ENCODE results near the gene AP1G2.

Gene AP1G2

DNA sequence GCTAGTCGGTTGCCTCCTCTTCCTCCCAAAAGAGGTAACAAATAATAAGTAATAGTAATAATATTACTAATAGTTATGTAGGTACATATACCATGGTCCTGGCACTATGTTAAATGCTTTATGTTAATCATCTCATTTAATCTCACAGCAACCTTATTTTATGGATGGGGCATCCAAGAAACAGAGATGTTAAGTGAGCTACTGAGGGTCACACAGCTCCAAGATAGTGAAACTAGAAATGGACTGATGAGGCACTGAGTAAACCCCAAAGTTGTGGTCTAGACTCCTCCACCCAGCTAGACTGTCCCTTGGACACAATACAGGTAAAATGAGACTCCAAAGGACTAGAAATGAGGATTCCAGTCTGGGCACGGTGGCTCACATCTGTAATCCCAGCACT, 31.1 kb downstream of the AP1G2 start:
- DNase-seq: no peak

DNA sequence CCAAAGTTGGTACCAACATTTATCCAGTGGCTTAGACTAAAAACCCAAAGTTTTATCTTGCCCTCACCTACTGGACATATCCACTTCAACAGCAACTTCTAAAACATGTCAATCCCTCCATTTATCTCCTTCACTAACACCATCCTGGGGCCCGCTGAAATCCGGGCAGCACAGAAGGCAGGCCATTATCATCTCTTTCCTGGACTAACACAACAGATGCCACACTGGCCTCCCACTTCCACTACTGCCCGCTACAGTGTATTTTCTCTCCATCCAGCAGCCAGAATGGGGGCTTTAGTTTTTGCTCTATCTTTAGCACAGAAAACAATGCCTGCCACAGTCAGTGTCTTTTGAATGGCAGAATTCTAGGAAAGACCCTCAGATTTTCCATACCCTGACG, 31.6 kb downstream of the AP1G2 start:
- no peak for DNase-seq

DNA sequence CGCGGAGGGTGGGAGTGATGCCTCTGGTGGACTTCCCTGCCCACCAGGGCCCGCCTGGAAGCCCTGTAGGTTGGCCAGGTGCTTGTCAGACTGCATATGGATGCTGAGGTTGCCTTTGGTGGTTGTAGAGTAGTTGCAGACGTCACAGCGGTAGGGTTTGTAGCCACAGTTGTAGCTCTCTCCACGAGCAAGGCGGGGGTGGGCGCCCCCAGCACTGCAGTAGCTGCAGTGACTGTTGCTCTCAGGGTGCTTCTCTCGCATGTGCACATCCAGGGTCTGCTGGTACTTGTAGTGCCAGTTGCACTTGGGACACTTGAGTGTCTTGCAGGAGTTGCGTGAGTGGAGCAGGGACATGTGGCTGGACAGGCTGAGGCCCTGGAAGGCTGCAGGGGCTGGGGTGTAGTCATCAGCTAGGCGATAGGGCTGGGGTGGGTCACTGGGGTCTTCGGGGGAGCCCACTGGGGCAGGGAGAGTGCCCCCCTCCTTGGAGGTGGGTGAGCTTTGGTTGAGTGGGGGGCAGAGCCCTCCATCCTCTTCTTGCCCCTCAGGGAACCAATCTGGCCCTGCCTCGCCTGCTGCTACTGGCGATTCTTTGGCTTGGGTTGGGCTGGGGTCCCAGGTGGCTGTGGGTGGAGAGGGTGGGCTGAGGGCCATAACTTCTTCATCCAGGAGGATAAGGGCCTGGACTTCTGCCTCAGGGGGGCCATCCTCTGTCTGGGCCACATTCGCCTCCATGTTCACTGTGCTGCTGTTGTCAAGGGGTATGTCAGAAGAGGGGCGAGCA, 33.7 kb downstream of the AP1G2 start:
- no peak for DNase-seq

DNA sequence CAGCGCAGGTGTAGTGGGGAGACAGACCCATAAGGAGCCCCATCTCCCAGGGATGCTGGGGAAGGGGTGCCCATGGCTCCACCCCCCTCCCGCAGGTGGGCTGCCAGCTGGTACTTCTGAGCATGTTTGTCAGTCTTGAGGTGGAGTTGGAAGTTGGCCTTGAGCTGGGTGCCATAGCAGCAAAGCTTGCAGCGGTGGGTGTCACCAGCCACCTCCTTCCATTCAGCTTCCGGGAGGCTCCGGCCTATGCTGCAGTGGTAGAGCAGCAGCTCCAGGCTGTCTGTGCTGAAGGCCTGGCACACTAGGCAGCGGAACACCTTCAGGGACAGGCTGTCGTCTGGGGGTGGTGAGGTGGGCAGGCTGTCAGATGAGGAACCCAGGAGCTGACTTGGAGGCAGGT, 34.9 kb downstream of the AP1G2 start:
- DNase-seq: no peak

DNA sequence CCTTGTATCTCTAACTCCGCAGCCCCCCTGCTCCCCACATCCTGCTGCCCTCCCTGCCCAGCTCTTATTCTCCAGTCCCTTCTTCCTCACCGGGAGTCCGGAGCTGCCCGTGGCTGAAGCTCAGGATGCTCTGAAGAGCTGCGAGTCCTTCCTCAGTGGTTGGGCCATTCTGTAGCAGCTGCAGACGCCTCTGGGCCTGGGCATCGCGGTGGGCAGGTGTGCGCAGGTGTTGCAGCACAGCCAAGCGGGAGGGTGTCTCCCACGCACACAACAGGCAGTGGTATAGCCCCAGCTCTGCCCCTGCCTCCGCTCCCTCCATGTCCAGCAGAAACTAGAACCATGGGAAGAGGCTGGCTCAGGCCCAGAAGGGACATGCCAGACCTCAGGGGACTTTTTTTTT, 36.2 kb downstream of the AP1G2 start:
- no peak for DNase-seq

DNA sequence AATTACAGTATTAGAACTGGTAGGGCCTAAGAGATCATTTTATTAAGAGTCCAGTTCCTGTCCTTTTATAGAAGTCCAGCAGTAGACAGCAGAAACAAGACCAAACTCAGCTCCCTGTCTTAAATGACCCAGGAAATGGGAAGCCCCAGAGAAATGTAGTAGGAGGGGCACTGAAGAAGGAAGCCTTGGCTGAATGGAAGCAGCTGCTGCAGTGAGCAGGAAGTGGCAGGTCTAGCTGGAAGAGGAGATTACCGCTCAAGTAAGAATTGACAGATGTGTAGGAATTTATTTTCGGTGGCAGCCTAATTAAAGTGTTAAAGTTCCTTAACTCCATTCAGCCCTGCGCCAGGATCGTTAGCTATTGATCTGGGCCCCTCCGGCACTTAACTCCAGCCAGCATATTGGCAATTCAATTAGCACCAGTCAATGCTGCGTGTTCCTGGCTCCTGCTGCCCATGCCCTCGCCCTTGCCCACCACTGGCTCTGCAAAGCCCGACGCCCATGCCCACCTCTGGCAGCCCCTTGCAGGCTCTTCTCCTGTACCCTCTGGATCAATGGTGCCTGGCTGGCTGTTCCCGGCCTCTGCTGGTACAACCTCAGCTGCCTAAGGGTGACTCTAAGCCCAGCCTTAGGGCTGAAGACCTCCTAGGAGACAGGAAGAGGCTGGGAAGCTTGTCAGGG, 37.1 kb downstream of the AP1G2 start:
- DNase-seq: no peak

DNA sequence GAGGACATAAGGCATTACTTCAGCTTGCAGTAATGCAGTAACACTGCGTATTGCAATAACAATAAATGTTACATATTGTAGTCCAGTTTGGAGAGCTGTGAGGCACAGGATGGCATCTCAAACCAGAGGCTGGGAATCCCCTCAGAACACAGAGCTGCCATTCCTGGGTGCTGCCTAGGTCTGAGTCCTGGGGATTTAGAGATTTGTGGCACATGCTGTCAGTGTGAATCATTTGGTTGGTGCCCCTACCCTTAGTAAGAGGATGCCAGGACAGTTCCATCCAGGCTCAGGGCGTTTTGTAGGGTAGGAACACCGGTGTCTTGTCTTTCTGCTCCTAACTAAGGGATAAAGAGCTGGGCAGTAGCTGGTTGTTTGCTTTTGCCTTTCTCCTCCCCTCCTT, 38.6 kb downstream of the AP1G2 start:
- no peak for DNase-seq

DNA sequence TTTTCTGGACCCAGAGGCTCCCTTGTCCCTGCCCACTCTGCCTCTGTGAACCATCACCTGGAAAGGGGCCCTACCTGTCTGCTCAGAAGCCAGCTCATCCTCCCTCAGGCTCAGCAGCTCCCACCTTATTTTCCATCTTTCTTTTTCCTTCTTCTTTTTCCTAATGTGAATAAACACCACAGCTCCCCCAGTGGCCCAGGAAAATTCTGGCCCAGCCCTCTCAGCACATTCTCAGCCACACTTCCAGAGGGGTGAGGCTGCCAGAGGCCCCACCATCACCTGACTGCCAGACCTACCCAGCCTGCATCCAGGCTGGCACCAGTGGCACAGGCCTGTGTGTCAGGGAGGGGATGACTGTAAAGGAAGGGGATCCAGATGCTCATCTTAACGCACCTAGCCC, 39.0 kb downstream of the AP1G2 start:
- DNase-seq: no peak

DNA sequence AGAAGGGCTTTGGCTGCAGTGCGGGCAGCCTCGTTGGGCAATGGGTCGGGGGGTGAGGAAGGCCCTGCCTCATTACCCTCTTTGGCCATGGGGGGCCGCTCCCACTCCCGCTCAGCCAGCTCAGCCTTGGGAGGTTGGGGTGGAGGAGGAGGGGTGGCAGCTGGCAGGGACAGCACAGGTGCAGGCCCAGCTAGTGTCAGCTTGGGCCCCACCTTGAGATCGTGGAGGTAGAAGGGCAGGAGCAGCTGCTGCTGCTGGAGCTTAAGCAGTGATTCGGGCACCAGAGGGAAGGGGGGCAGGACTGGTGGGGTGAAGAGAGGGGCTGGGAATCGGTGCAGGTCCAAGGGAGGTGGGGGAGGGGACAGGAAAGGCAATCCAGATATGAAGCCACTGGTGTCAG, 42.0 kb downstream of the AP1G2 start:
- DNase-seq: no peak

DNA sequence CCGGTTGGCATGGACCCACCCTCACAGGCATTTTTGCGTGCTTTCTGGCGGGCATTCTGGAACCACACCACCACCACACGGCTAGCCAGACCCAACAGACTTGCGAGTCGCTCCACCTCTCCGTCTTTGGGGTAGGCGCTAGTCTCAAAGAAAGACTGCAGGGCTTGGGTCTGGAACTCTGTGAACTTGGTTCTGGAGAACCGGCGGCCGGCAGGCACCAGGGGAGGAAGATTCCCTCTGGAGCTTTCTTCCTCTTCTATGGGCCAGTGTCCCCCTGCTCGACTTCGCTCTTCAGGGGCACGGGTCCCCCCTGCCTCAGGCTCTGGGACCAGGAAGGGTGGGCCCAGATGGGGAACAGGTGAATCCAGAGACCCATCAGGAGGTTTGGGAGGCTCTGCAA, 42.6 kb downstream of the AP1G2 start:
- no peak for DNase-seq

DNA sequence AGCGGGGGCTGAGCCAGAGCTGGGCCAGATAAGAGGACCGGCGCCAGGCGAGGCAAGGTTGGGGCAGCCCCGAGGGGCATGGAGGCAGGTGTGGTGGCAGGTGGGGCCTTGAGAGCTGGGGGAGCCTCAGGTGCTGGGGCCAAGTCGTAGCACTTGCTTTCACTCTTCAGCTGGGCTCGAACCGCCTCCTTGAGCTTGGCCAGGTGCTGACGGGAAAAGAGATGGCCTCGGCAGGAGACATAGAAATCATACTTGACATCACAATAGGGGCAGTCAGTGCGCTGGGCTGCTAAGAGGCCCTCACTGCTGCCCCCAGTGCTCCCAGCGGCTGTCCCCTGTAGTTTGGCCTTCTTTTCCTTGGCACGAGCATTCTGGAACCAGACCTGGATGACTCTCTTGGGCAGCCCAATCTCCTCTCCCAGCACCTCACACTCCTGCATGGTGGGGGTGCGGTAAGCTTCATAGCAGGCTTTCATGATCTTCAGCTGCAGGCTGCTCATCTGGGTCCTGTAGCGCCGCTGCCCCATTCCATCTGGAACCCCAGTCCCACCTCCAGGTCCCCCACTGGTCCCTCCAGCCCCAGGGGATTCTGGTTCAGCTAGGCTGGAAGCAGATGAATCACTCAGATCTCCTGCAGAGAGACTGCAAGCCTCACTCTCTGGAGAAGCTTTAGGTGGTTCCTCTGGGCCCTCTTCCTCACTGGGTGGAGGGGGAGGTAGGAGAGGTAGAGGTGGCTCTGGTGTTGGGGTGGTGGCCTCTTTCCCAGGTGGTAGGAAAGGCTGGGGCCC, 44.2 kb downstream of the AP1G2 start:
- DNase-seq: no peak

DNA sequence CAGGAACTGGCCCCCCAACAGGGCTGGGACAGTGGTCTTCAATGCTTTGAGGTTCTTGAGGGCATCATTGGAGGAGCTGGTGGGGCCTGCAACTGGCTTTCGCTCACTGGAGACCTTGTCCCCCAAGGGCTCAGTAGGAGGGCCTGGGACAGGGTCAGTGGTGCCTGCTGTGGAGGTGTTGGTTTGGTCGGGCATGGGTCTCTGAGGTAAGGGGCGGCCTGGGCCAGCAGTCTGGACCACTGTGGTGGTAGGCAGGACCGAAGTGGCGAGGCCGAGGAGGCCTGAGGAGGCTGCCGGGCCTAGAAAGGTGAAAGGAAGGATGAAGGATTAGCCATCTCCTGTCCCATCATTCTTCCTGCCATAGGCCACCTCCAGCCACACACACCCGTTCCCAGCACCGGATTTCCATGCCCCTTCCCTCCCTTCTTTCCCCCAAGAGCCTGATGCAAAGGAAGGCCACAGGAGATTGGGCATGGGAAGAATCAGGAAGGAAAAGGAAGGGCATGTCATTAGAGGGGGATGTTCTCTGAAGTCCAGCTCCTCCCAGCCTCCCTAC, 44.9 kb downstream of the AP1G2 start:
- DNase-seq: no peak

DNA sequence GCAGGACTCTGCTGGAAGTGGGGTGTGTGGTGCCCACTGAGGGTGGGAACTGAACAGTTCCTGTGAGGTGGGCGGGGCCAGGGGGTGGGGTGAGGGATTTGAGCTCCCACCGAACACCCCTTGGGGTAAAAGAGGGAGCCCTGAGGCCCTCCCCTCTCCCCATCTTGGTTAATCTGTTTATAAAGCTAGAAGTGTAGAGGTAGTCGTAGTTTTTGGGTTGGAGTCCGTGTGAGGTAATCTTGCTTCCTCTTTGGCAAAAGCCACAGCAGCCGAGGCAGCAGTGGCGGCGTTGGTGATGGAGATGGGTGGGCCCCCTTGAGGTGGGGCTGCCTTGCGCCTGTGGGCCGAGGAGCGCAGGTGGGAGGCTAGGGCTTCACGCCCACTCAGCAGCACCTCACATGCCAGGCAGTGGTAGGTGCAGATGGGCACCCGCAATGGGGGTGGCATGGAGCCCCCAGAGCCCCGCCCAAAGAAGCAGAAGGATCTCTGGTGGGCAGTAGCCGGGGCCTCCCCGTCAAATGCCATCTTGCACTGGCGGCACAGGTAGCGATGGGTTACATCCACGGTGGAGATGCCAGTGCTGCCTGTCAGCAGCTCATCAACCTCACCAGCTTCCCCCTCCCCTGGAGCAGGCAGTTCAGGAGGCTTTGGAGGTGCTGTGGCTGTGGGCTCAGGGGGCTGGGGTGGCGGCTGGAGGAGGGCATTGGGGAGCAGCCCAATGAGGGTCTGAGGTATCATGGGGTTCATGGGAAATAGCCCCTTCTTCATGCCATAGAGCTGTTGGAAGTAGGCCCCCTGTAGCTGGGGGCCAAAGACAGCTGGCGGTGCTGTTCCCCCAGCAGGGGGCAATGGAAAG, 45.6 kb downstream of the AP1G2 start:
- DNase-seq: no peak

DNA sequence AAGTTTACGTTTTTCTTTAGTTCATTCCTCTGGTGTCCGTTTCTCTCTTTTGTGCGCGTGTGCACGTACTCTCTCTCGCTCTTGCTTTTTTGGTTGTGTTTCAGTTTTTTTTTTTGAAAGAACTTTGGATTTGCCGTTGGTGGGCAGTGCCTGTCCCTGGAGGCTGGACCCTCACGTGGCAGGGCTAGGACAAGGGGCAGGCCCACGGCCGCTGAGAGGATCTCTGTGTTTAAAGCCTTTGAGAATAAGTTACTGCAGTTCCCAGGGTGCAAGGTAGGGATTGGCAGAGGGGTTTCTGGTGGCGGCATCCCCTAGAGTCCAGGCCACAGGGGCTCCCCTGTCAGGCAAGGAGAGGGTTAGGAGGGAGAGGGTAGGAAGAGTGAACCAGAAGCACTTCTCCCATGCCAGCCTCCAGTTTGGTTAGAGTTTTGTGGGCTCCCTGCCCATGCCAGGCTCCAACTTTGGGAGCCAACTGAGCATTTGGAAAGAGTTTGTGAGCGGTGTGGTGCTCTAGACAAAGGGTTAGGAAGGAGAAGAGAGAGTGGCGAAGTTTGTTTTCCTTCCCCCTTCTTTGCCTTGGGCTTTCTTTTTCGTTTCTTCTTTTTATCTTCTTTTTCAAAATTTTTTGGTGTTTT, 46.6 kb downstream of the AP1G2 start:
- DNase-seq: no peak

DNA sequence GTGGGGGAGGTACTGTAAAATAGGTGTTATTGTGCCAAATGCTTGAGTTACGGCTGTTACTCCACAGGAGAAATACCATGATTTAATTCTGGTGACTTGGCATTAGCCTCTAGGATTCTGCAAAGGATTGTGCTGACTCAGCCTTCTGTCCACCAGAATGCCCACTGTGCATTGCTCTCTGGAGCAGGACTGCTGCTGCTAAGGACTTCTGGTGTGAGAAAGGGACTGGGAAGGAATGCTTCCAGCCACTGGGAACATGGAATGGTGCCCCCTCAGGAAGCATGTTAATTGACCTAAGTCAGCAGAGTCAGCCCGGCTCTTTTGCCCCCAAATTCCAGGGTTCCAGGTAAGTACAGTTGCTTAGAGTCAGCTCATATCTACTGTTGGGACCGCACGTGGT, 48.9 kb downstream of the AP1G2 start:
- no peak for DNase-seq

DNA sequence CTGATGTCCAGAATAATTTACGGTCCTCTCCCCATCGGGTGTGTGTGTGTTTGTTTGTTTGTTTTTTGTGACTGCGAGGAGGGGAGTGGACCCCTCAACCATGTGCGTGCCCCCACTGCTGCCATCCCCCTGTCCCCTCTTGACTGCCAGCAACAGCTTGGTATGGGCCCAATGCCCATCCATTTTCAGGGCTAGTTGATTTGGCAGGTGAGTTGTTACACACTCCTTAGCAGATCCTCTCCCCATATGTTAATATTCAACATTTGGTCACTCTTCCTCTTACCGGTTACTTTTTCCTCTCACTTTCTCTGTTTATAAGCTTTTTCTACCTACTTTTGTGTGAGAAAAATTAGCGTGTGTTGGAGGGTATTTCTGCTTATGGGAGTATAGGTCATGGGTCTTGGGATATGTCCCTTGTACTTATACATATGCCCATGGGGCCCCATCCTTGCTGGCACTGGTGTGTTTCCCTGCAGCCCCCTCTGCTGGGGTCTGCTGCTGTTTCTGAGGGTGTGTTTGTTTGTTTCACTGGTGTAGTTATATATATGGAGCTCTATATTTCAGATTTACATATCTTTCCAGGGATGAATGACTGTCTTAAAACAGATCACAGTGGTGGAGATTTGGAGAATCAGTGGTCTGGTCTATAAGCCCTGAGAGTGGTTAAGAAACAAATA, 49.8 kb downstream of the AP1G2 start:
- no peak for DNase-seq

DNA sequence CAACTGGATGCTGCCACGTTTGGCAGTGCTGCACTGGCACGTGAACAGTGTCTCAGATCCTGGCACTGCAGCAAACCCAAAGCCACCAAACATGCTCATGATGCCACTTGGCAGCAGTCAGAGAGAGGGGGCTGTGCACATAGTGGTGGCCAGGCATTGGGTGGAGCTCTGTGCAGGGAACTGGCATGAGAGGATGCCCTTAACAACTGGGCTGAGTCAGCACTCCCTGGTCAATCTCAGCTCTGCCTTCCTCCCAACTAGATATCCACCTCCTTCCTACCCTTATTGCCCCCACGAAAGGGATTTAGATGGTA, 53.0 kb downstream of the AP1G2 start:
- DNase-seq: peak; percentile 90

DNA sequence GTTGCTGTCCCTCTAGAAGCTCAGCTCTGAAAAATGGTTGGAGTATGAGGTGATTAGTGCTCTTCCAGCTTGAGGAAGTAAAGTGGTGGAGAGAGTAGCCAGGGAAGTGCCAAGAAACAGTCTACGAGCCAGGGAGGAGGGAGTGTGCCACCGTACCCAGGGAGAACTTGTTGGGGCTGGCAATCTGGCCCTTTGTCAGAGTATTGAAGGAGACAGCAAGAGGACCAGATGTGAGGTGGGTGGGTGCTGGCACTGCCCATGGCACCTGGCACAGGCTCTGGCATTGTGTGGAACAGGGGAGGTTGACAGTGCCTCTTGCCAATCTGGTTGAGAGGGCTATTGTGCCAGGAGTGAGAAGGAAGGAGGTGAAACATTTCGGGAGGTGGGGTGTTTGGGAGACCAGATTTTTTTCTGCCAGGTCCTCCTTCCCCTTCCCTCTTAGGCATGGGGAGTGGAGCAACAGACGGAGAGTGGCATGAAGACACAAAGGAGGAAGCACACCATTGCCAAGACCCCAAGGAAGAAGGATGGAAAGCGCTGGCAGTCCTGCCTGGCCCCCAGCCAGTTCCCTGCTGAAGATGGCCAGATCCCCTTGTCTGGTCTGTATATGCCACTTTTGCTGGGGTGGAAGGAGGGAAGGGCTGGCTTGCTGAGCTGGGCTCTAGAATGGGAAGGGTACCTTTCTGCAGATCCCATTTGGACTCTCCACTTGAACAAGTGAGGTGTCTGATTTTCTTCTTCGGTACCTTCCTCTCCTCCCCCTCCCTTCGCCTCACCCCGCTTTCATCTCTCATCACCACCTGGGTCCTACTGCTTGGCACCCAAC, 53.6 kb downstream of the AP1G2 start:
- DNase-seq: peak; percentile 82

DNA sequence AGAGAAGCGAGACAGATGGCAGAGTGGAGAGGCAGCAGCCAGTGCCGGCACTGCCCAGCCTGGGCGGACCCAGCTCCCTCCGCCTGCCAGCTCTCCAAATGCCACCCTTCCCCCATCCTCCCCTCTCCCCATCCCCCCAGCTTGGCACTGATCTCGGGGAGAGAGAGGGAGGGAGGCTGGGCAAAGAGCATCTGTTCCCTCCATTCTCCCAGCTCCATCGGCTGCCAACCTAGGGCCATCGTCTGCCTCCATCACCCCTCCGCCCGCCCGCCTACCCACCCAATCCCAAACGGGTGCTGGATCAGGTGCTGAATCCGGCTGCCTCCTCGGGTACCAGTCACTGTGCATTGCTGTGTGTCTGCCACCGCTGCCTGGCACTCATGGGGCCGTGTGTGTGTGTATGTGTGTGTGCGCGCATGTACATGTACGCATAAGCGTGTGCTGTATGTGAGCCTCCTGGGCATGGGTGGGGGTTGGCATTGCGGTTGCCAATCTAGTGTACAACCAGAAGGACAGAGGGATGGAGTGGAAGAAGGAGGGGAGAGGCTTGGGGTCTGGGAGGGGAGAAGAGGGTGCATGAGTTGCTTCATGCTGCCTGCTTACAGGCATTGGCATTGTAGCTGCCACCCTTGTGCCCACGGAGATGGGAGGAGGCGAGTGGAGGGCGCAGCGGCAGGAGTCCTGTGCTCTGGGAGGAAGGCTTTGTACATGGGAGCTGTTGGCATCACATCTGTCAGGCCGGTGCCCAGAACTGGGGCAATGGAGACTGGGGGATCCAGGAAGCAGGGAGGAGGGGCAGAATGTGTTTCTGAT, 54.4 kb downstream of the AP1G2 start:
- peak; percentile 89 for DNase-seq

DNA sequence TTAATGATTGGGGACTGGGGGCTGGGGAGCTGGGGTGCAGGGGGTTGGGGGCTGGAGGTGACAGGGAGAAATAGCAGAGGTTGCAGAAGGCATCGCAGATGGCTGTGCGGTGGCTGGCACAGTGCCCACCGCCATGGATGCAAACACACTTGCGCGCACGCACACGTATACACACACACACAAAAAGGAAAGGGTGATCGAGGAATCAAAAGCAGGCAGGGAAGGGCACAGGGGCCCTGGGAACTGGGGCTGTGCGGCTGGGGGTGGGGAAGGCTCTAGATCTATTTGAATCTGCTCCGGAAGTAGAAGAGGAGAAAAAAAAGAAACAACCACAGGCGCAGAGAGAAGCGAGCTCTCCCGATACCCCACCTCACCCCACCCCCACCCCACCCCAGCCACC, 55.4 kb downstream of the AP1G2 start:
- DNase-seq: peak; percentile 77

Data from NCI-H1105 treated with DMSO at 0.1 percent for 48 hours (cell line).